NCI-H2196 (cell line): Measurements from ENCODE around the gene LGALS1.

Experiments
- DNase-seq: peaks from one replicate; lab custom pipeline; 2025; ENCODE audit not compliant: unreplicated experiment; lab: John Stamatoyannopoulos, UW

LGALS1 gene

GRCh38 chr22:37661160-37661924, 14.1 kb upstream of the LGALS1 start:
- DNase-seq = no peak

GRCh38 chr22:37662039-37662438, 13.4 kb upstream of the LGALS1 start:
- DNase-seq = no peak

- no peak for DNase-seq
Observed at GRCh38 chr22:37663521-37664140, 11.8 kb upstream of the LGALS1 start.

GRCh38 chr22:37664249-37665101, 11.0 kb upstream of the LGALS1 start:
- DNase-seq = no peak

GRCh38 chr22:37665487-37665886, 9.9 kb upstream of the LGALS1 start:
- no peak for DNase-seq

- DNase-seq = no peak
Observed at GRCh38 chr22:37669586-37669985, 5.8 kb upstream of the LGALS1 start.

GRCh38 chr22:37672206-37672919, 3.1 kb upstream of the LGALS1 start:
- DNase-seq = no peak

GRCh38 chr22:37672920-37673455, 2.4 kb upstream of the LGALS1 start:
- no peak for DNase-seq

- no peak for DNase-seq
Observed at GRCh38 chr22:37674248-37674647, 1.2 kb upstream of the LGALS1 start.

GRCh38 chr22:37675930-37676735, 697 bp downstream of the LGALS1 start:
- DNase-seq = peak; percentile 4

GRCh38 chr22:37676736-37677492, 1.5 kb downstream of the LGALS1 start:
- DNase-seq = peak; percentile 65

GRCh38 chr22:37677493-37677974, 2.1 kb downstream of the LGALS1 start:
- DNase-seq = no peak

GRCh38 chr22:37678372-37678771, 2.9 kb downstream of the LGALS1 start:
- DNase-seq = no peak

GRCh38 chr22:37679670-37680069, 4.2 kb downstream of the LGALS1 start:
- DNase-seq = no peak

GRCh38 chr22:37680191-37680851, 4.9 kb downstream of the LGALS1 start:
- DNase-seq = no peak

GRCh38 chr22:37681001-37681424, 5.6 kb downstream of the LGALS1 start:
- DNase-seq = no peak

GRCh38 chr22:37681556-37682049, 6.2 kb downstream of the LGALS1 start:
- DNase-seq = peak; percentile 41
